Measurements from ENCODE around the gene RBPMS2.

DNA sequence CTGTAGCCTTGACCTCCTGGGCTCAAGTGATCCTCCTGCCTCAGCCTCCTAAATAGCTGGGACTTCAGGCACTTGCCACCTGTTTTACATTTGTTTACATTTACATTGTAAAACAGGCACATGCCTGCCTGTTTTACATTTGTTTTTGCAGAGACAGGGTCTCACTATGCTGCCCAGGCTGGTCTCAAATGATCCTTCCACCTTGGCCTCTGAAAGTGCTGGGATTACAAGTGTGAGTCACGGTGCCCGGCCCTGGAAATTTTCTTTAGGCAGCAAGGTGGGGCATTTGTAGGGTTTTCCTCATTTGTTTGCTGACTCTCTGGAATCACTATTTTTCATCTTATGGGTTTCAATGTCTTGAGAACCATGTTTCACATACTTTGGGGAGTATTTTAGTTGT lies 25.1 kb upstream of the RBPMS2 start:
- TF ChIP-seq, protein P1, sequence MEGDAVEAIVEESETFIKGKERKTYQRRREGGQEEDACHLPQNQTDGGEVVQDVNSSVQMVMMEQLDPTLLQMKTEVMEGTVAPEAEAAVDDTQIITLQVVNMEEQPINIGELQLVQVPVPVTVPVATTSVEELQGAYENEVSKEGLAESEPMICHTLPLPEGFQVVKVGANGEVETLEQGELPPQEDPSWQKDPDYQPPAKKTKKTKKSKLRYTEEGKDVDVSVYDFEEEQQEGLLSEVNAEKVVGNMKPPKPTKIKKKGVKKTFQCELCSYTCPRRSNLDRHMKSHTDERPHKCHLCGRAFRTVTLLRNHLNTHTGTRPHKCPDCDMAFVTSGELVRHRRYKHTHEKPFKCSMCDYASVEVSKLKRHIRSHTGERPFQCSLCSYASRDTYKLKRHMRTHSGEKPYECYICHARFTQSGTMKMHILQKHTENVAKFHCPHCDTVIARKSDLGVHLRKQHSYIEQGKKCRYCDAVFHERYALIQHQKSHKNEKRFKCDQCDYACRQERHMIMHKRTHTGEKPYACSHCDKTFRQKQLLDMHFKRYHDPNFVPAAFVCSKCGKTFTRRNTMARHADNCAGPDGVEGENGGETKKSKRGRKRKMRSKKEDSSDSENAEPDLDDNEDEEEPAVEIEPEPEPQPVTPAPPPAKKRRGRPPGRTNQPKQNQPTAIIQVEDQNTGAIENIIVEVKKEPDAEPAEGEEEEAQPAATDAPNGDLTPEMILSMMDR (conservative IDR thresholded peaks at IDR 0.05 in 1 of 2, IDR thresholded peaks at IDR 0.05 in 1 of 2; ENCODE audit: low read depth in 1 of 2, low read length in 2 of 2): no peak
- no peak for TF ChIP-seq EZH2 (IDR thresholded peaks at IDR 0.05; ENCODE audit: low read length, missing control alignments)
